Spleen (tissue), 11 donors: Measurements from ENCODE around the gene SEPTIN10. TPM values are rescaled to one million over a fixed set of nuclear protein-coding genes. Genes with fewer than 3 reads are reported as not detected.

Source experiments
- DNase-seq: peaks from one replicate; pipeline ENCODE4 v3.0.0-alpha.2; 2020
- H3K27ac ChIP-seq, 8 donors: fragments of 200-600 bp; sonication (generic) in 7 of 8; 1 replicate in 4 of 8; 2 replicates in 4 of 8; pipeline versions ENCODE4 v1.5.0 to v1.8.0; 2016 to 2021; ENCODE audit warnings: inconsistent platforms in 4 of 8, mild to moderate bottlenecking in 4 of 8, moderate library complexity in 1 of 8
- H3K27me3 ChIP-seq, 7 donors: fragments of 200-600 bp; sonication (generic) in 6 of 7; replicated peaks in 1 of 7; 1 replicate in 4 of 7; 2 replicates in 3 of 7; pipeline versions ENCODE4 v1.5.0 to v1.8.0; 2016 to 2021; ENCODE audit warnings: inconsistent platforms in 3 of 7, mild to moderate bottlenecking in 1 of 7
- H3K36me3 ChIP-seq, 6 donors: fragments of 200-600 bp; sonication (generic) in 5 of 6; 1 replicate in 4 of 6; 2 replicates in 2 of 6; pipeline versions ENCODE4 v1.5.0 to v1.8.0; 2016 to 2021; ENCODE audit warnings: inconsistent platforms in 2 of 6
- H3K4me1 ChIP-seq, 6 donors: fragments of 200-600 bp; sonication (generic) in 5 of 6; 1 replicate in 3 of 6; 2 replicates in 3 of 6; pipeline versions ENCODE4 v1.5.0 to v1.8.0; 2016 to 2021; ENCODE audit warnings: inconsistent platforms in 3 of 6
- H3K4me3 ChIP-seq, 8 donors: fragments of 200-600 bp; sonication (generic) in 7 of 8; 1 replicate in 4 of 8; 2 replicates in 4 of 8; pipeline versions ENCODE4 v1.5.0 to v1.8.0; 2016 to 2021; ENCODE audit warnings: inconsistent platforms in 4 of 8, mild to moderate bottlenecking in 4 of 8, moderate library complexity in 2 of 8
- H3K9me3 ChIP-seq, 8 donors: fragments of 200-600 bp; sonication (generic) in 7 of 8; 1 replicate in 4 of 8; 2 replicates in 4 of 8; pipeline versions ENCODE4 v1.5.0 to v1.8.0; 2016 to 2021; ENCODE audit warnings: inconsistent platforms in 4 of 8
- CTCF ChIP-seq, 11 experiments: fragments of 200-600 bp in 7 of 11; fragments of 450-650 bp in 4 of 11; sonication (generic) in 4 of 11; IDR thresholded peaks in 8 of 11; conservative IDR thresholded peaks in 3 of 11; 1 replicate in 7 of 11; 2 replicates in 4 of 11; pipeline versions ENCODE4 v1.4.0 to v1.8.0; 2016 to 2021; ENCODE audit warnings: antibody characterized with exemption in 11 of 11, inconsistent platforms in 4 of 11, mild to moderate bottlenecking in 1 of 11
- POLR2A ChIP-seq, 3 donors: fragments of 450-650 bp; IDR thresholded peaks; one replicate each; pipeline ENCODE4 v1.5.1; 2017; ENCODE audit warnings: antibody characterized with exemption in 3 of 3, mild to moderate bottlenecking in 1 of 3
- POLR2AphosphoS5 ChIP-seq, 3 donors: sonication (generic); formaldehyde crosslinking; IDR thresholded peaks; one replicate each; pipeline ENCODE4 v1.5.1; 2017; ENCODE audit warnings: antibody characterized with exemption in 3 of 3
- WGBS, 5 donors: extraction: QIAGEN DNeasy Blood & Tissue Kit in 3 of 5; methylation state at CpG; one replicate each; pipeline versions ENCODE4 v1.1.5 to v1.1.7; 2013 to 2018; 5-methylcytosine and 5-hydroxymethylcytosine counted together
- intact Hi-C: fragments of 100-400 bp; cut with DNase I; formaldehyde crosslinking; loops from one replicate; pipeline ENCODE4 v1.15.0; 2023; ENCODE audit warnings: low total_unique reads
- polyA plus RNA-seq, 3 donors: library from polyadenylated mRNA; stranded (reverse); fragments of 200-250 nt; gene quantifications; one replicate each; pipeline ENCODE4 v1.2.1, GENCODE V29; 2013
- total RNA-seq, 7 donors: library from RNA; depleted of rRNA in 3 of 7; stranded (reverse); fragments of >200 nt in 3 of 7; fragmentation: NEBNext Ultra II Directional in 4 of 7; extraction: Animal tissue kit (Norgen Biotek cat#: 25700) in 4 of 7; gene quantifications; one replicate each; pipeline versions ENCODE4 v1.1.0 to v1.2.1, GENCODE V29; 2016 to 2021
- donor health status: healthy with polysubstance abuse.
- donor health status: DM: no; HTN: no; CAD: no; lungs with moderate emphysema.
- donor health status: DM: no; HTN: no; CAD: no.
- donor health status: Bipolar disorder and iron deficiency.
- donor health status: healthy.
- donor health status: DM: no; HTN: no; CAD: no.
- donor health status: DM: yes; HTN: yes; CAD: no.

The SEPTIN10 gene
- total and polyA plus RNA-seq, 10 donors, result 14.7 to 95.3 (median 58.3) TPM

DNA sequence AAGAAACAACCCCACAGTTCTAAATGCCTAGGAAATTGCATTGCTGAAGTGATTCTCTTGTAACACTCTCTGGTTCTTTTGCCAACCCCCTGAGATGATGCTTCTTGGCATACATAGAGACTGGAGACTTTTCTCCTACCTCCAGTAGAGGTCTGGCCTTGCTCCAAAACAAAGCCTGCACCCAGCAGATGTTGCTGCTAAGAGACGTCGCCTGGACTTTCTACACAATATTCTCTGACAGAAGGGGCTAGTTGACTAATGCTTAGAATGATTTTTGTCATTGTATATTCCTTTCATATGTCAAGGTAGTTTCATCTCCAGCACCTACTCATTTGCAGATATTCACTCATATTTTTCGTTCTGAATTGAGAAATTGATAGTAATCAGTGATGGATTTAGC, 25.0 kb upstream of the SEPTIN10 start:
- Histone ChIP-seq H3K9me3 (no peaks in the 10 kb centered on the region), H3K4me1 (peaks cover 3 to 16% (median 9%) of the 10 kb centered on the region in 6 donors), H3K4me3 (no peak overlapping the region), H3K36me3 (no peaks in the 10 kb centered on the region), H3K27me3 (no peaks in the 10 kb centered on the region), H3K27ac (peak overlapping the region in 1 of 8 donors; percentile 64)
- intact Hi-C loops, result no loop called here
- 70 to 93% (median 78%) methylated on average over 3 of the region's 3 CpGs for WGBS, 5 donors
- no peak for TF ChIP-seq POLR2AphosphoS5 (IDR thresholded peaks at IDR 0.05)
- no peak for TF ChIP-seq POLR2A (IDR thresholded peaks at IDR 0.05)
- TF ChIP-seq CTCF (IDR thresholded peaks at IDR 0.05 in 8 of 11, conservative IDR thresholded peaks at IDR 0.05 in 3 of 11), result no peak
- no peak for DNase-seq

DNA sequence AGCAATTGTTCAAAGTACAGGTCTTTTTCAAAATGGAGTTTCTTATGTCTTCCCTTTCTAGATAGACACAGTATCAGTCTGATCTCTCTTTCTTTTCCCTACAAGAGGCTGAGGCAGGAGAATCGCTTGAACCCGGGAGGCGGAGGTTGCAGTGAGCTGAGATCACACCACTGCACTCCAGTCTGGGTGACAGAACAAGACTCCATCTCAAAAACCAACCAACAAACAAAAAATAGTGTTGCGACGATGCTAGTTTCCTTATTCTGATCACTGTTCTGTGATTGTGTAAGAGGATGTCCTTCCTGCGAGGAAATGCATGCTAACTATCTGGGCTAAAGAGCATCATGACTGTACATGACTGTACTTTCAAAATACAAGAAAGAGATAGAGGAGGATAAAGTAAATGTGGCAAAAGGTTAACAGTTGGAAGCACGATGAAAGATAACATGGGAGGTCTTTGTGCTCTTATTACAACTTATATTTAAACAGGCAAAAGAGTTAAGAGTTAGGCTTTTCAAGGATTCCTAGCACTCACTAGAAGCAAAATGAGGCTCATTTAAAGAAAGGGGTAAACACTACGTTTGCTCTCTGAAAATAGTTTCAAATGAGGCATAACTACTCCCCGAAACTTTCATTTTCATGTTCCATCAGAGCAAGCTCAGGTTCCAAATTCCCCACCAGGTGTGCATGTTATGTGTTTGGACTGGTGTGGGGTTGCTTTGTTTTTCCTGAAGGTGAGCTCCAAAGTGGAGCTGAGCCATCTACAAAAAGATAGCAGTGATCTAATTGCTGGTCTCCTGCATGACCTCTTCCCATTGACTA, 24.2 kb upstream of the SEPTIN10 start:
- no peaks in the 10 kb centered on the region for H3K9me3 ChIP-seq
- H3K27me3 ChIP-seq, result no peaks in the 10 kb centered on the region
- DNase-seq, result no peak
- H3K27ac ChIP-seq, result peak overlapping the region in 7 of 8 donors; percentile 9 to 73 (median 60)
- TF ChIP-seq POLR2AphosphoS5 (IDR thresholded peaks at IDR 0.05) (peak in 1 of 3 donors; percentile 64), CTCF (IDR thresholded peaks at IDR 0.05 in 8 of 11, conservative IDR thresholded peaks at IDR 0.05 in 3 of 11) (no peak), POLR2A (IDR thresholded peaks at IDR 0.05) (no peak)
- no peak overlapping the region for H3K4me3 ChIP-seq
- H3K4me1 ChIP-seq, result peaks cover 3 to 15% (median 9%) of the 10 kb centered on the region in 6 donors
- intact Hi-C loops, result no loop called here
- 50 to 70% (median 52%) methylated on average over 9 of the region's 9 CpGs for WGBS, 5 donors
- no peaks in the 10 kb centered on the region for H3K36me3 ChIP-seq

GRCh38 chr2:109636317-109636716, 22.6 kb upstream of the SEPTIN10 start:
- no peaks in the 10 kb centered on the region for H3K36me3 ChIP-seq
- WGBS, 5 donors, result 76 to 87% (median 84%) methylated on average over 1 of the region's 1 CpG
- H3K4me1 ChIP-seq, result peaks cover 3 to 15% (median 9%) of the 10 kb centered on the region in 6 donors
- no peaks in the 10 kb centered on the region for H3K27me3 ChIP-seq
- intact Hi-C loops, result no loop called here
- no peak for DNase-seq
- no peak overlapping the region for H3K4me3 ChIP-seq
- H3K9me3 ChIP-seq, result no peaks in the 10 kb centered on the region
- TF ChIP-seq POLR2A (IDR thresholded peaks at IDR 0.05), result no peak
- TF ChIP-seq CTCF (IDR thresholded peaks at IDR 0.05 in 8 of 11, conservative IDR thresholded peaks at IDR 0.05 in 3 of 11), result no peak
- no peak for TF ChIP-seq POLR2AphosphoS5 (IDR thresholded peaks at IDR 0.05)
- H3K27ac ChIP-seq, result peak overlapping the region in 5 of 8 donors; percentile 25 to 73 (median 64)
